GM18507 (cell line): Measurements from ENCODE around the gene RBMX2.
"Not testable (repeated sequence)": the region's sequence is repeated elsewhere in the genome, so short reads cannot be mapped to it uniquely, and the experiment has no call there.

ENCODE experiments used
- DNase-seq: peaks from one replicate; pipeline ENCODE4 v3.0.0; 2011; ENCODE audit warnings: low read depth; ENCODE audit not compliant: insufficient read length; ENCODE audit errors: extremely low spot score
- FAIRE-seq: peaks from 2 replicates; lab custom pipeline; 2011; peaks lifted over from hg19 to GRCh38; lab: Jason Lieb, UNC

The RBMX2 gene, protein sequence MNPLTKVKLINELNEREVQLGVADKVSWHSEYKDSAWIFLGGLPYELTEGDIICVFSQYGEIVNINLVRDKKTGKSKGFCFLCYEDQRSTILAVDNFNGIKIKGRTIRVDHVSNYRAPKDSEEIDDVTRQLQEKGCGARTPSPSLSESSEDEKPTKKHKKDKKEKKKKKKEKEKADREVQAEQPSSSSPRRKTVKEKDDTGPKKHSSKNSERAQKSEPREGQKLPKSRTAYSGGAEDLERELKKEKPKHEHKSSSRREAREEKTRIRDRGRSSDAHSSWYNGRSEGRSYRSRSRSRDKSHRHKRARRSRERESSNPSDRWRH

DNA sequence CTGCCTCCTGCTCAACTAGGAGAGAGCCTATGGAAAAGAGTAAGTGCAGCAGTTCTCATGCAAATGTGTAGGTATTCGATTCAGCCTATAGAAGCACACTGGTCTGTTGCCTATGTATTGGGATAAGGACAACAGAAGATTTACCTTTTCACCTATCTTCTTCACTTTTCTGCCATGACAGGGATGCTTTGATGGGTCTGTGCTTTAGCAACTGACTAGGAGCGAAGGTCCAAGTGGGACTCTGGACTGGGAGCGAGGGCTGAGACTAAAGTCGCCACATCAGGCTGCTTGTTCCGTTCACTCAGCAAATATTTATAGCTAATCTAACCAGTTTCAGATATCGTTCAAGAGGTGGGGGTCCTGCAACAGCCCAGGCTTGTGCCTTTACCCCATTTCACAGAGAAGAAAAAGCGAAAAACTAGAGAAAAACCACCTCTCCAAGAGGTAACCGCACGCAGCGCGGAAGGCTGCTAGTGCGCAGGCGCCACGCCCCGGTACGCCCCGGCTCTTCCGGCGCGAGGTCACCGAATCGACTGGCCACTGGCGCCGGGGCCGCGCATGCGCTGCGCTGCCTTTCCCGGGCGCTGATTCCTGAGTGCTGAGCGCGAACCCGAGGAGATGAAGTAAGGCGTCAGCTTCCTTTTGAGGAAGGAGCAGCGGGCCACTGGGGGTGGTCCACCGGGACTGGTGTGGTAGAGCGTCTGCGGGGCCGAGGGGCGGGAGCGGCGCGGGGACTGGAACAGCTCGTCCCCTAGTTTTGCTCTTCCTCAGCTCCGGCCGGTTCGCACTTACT, at the start of gene RBMX2:
RBMX2 (plus strand) TSS at position 573 of the 793 bp plus-strand sequence; CDS start at position 619, 46 bp downstream.
- DNase-seq (peak; percentile 78), FAIRE-seq (peak; percentile 93)

GRCh38 chrX:130352050-130352449, 49.7 kb upstream of the RBMX2 start:
- peak; percentile 68 for FAIRE-seq
- not testable (repeated sequence) for DNase-seq

GRCh38 chrX:130376077-130376476, 25.7 kb upstream of the RBMX2 start:
- no peak for DNase-seq
- no peak for FAIRE-seq

GRCh38 chrX:130378024-130378669, 23.6 kb upstream of the RBMX2 start:
- no peak for DNase-seq
- no peak for FAIRE-seq

DNA sequence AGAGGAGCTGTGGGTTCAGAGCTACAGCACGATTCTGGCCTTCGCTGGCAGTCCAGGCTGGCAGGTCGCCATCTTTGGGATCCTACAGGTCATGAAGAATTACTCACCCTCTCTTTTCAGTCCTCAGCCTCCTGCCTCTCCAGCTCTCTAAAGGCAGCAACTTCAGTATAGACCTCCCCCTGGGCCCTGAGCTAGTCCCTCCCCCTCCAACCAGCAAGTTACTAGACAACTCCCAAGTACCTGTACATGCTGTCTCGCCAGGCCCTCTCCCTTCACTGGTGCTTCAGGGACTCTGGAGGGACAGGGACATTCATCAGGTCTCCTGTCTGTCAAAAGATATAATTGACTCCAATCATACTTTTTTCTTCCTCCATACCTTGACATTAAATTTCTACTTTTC, 16.3 kb upstream of the RBMX2 start, which contains the start of gene GPR119:
GPR119 (minus strand) TSS at position 155 of the 400 bp plus-strand sequence. CDS start 227 bp downstream, outside the sequence.
- FAIRE-seq (no peak), DNase-seq (no peak)

DNA sequence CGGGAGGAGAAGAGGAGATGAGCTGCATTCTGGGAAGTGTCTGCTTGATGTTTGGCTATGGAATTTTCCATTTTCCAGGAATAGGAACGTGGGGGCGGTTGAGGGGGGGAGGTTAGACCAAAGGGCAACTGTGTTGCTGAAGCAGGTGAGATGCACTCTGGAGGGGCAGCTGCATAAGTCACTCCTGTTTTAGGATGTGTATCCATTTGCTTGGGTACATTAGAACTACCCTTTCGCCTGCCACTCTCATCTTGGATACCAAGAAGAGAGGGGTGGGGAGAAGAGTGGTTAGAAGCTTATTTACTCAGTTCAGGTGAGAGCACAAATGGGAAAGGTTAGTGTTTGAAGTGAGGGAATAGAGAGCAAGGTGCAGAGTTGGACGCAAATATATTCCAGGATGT, 15.4 kb upstream of the RBMX2 start:
- no peak for FAIRE-seq

DNA sequence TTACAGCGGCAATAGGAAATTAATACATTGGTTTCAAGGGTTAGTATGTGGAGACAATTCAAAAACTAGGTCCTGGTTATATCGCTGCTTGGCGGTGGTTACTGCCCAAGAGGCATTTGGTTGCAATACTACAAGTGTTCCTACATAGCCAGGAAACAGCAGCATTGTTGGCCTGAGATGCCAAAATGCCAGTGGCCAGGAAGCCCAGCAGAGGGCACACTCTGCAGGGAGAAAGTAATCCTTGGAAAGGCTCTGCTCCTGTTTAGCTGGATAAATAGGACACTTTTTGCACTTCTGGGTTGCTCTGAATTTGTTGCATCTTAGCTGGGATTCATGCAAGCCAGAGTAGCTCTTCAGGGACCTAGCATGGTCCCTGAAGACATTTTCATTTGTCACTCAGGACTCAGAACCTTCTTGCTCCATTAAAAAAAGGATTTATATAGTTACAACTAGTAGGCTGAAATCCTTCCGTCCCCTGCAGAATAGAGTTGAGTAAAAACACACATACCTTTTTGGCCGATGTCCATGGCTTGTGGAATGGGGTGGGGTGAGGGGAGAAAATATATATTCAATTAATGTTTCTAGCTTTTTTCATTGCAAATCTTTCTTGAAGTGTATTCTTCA, 8.2 kb upstream of the RBMX2 start:
- DNase-seq (no peak), FAIRE-seq (peak; percentile 57)

More for the DNA sequence above, 15.4 kb upstream of the RBMX2 start:
- no peak for DNase-seq

GRCh38 chrX:130395341-130395740, 6.4 kb upstream of the RBMX2 start:
- no peak for FAIRE-seq
- no peak for DNase-seq

- peak; percentile 62 for FAIRE-seq
- DNase-seq: no peak
Measured at GRCh38 chrX:130402208-130402684, 459 bp downstream of the RBMX2 start.

- no peak for DNase-seq
- no peak for FAIRE-seq
Measured at GRCh38 chrX:130413415-130413814, 11.6 kb downstream of the RBMX2 start.

DNA sequence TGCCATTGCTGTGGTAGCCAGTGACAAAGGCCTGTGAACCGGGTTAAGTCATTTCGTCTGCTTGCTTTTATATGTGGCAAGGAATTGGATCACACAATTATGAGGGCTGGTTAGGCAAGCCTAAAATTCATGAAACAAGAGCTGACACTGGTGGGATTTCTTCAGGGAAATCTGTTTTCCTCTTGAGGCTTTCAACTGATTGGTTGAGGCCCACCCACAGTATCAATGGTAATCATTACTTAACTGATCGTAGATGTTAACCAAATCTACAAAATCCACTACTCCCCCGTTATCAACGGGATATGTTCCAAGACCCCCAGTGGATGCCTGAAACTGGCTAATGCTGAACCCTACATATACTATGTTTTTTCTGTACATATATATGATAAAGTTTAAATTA, 13.0 kb downstream of the RBMX2 start:
- no peak for DNase-seq
- FAIRE-seq: no peak

- FAIRE-seq: no peak
- no peak for DNase-seq
Measured at GRCh38 chrX:130415201-130415600, 13.4 kb downstream of the RBMX2 start.

- DNase-seq: no peak
Measured at GRCh38 chrX:130416785-130417184, 15.0 kb downstream of the RBMX2 start.

DNA sequence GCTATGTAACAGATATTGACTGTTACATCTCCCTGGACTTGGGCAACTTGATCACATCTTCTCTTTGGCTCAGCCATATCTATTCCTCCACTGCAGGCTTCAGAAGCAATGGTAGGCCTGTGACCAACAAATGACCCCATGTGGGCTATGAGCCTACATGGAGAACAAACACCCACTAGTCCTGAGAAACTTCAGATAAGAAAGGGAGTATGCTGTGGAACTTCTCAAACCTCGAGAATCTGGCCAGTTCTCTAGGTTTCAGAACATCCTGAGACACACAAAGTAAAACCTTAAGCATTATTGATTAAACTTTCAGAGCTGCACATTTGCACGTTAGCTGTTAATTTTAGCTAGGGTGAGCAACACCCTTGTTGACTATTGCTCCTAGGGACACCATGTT, 16.3 kb downstream of the RBMX2 start:
- FAIRE-seq (peak; percentile 81), DNase-seq (no peak)

More at GRCh38 chrX:130416785-130417184, 15.0 kb downstream of the RBMX2 start:
- peak; percentile 60 for FAIRE-seq

DNA sequence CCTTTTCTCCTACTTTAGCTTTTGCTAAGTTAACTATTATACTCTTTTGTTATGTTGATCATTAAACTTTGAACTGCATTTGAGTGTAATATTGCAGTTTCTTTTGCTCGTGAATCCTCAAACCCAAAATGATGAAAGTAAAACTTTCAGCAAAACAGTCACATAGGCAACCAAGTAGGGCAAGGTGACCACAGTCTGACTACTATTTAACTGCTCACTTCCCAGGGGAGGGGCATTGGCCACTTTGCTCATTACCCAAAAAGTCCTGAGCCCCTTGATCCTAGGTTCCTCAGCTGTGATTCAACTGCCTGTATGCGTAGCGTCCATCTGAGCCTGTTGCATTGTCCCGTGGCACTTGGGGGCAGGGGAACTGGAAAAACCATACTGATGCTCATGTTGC, 17.0 kb downstream of the RBMX2 start:
- DNase-seq (no peak), FAIRE-seq (peak; percentile 84)

DNA sequence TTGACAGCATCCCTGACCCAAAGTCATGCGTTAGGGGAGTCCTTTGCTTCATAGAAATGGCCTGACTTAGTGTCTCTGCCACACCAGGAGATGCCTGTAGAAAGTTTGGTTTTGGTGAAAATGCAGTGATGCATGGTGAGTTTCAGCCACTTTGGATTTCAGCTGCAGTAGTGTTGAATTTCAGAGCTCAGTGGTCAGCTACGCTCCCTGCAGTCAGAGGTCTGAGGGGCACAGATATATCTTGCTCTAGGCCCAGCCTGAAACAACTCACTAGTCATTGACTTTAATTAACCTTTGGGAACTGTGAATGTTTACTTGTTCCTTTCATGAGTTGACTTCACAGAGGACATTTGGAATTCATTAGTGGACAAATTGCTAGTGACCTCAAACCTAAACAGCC, 17.5 kb downstream of the RBMX2 start:
- FAIRE-seq (no peak), DNase-seq (no peak)

- DNase-seq (no peak), FAIRE-seq (no peak)
Measured at GRCh38 chrX:130426531-130426930, 24.7 kb downstream of the RBMX2 start.

DNA sequence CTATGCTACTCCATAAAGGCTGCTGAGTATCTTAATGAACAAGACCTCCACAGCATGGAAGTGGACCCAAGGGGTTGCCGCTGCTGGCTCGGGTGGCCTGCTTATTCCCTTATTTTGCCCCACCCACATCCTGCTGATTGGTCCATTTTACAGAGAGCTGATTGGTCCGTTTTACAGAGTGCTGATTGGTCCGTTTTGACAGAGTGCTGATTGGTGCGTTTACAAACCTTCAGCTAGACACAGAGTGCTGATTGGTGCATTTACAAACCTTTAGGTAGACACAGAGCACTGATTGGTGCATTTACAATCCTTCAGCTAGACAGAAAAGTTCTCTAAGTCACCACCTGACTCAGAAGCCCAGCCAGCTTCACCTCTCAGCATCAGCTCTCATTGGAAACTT, 27.4 kb downstream of the RBMX2 start:
- not testable (repeated sequence) for DNase-seq, FAIRE-seq

DNA sequence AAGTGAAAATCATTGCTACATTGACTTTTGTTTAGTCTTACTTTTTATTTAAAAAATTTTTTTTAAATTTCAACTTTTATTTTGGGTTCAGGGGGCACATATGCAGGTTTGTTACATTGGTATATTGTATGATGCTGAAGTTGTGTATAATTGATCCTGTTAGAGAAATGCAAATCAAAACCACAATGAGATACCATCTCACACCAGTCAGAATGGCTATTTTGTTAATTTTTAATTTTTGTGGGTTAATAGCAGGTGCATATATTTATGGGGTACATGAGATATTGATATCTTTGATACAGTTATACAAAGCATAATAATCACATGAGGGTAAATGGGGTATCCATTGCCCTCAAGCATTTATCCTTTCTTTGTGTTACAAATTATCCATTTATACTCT, 34.1 kb downstream of the RBMX2 start:
- FAIRE-seq (no peak), DNase-seq (no peak)
